HG03066 (cell line): Measurements from ENCODE around the gene AP1S1.
"Not testable (repeated sequence)": the region's sequence is repeated elsewhere in the genome, so short reads cannot be mapped to it uniquely, and the experiment has no call there.

Source experiments
- ATAC-seq: cut with Tn5 transposase; IDR thresholded peaks from one replicate; pipeline ENCODE4 v1.9.1; 2021; ENCODE audit warnings: low read depth; ENCODE audit not compliant: unreplicated experiment

AP1S1 gene

GRCh38 chr7:101153969-101154692 is at the start of gene AP1S1:
AP1S1 (plus strand) TSS chr7:101154476; CDS start chr7:101154515, 39 bp downstream.
- peak; percentile 77 for ATAC-seq

GRCh38 chr7:101104799-101105198 is 49.5 kb upstream of the AP1S1 start:
- ATAC-seq = no peak

- not testable (repeated sequence) for ATAC-seq
Measured at GRCh38 chr7:101105248-101105647, 49.0 kb upstream of the AP1S1 start.

- no peak for ATAC-seq
Measured at GRCh38 chr7:101106386-101106785, 47.9 kb upstream of the AP1S1 start.

DNA sequence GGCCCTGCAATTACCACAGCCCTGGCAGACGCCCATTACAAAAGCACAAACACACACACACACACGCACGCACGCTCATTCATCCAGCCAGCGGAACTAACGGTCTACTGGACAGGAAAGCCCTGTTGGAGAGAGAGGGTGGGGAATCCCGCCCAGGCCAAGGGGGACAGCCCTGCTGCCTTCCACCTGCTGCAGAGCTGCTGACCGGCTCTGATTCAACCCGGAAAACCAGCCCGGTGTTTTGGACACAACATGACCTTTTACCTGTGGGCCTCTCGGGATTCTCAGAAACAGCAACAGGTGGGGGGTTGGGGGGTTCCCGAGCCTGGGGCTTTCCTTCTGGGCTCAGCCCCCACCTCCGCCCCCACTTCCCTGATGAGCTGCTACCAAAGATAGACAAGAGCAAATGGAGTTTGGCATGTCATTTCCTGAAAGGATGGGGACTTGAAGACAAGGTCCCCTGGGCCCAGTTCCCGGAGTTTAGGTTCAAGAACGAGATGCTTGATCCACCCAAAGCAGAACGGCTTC is 45.9 kb upstream of the AP1S1 start:
- ATAC-seq = no peak

DNA sequence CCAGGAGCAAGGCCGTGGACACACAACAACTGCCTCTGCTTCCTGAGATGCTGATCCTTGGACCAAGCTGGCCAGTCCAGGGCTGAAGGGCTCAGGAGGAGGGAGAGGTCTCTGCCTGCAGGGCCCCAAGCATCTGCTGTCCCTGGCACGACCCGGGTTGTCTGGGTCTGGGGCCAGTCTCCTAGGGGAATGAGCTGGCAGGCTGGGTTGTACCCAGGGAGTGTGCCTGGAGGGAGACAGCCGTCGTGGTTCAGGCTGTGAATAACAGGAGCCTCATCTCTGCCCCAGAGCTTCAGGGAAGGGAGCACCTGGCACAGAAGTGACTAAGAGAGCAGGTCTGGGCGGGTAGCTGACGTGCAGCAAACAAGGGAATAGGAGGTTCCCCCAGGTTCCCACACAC is 45.3 kb upstream of the AP1S1 start:
- no peak for ATAC-seq

GRCh38 chr7:101109368-101109767 is 44.9 kb upstream of the AP1S1 start:
- no peak for ATAC-seq

GRCh38 chr7:101111261-101111660 is 43.0 kb upstream of the AP1S1 start:
- ATAC-seq = no peak

DNA sequence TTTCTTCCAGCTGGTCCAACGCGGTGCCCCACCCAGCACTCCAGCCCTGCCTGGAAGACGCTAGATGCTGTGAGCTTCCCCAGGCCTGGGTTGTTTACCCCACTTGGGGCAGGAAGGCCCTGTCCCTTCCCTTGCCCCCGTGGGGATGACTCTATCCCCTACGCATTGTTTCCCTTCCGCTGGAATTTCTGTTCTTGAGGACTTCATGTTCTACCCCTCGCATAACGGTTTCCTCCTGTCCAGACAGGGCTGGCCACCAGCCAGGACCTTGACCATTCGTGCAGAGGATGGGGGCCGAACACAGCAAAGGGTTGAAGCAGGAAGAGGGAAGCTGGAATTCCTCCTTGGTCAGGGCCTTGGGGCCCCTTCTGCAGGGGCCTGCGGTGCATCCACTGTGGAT is 42.0 kb upstream of the AP1S1 start:
- ATAC-seq = no peak

DNA sequence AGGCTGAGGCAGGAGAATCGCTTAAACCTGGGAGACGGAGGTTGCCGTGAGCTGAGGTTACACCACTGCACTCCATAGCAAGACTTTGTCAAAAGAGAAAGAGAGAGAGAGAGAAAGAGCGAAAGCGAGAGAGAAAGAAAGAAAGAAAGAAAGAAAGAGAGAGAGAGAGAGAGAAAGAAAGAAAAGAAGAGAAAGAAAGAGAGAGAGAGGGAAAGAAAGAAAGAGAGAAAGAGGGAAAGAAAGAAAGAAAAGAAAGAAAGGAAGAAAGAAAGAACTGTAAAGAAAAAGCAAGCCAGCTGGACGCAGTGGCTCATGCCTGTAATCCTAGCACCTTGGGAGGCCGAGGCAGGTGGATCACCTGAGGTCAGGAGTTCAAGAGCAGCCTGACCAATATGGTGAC is 41.1 kb upstream of the AP1S1 start:
- ATAC-seq = not testable (repeated sequence)

GRCh38 chr7:101113836-101114235 is 40.4 kb upstream of the AP1S1 start:
- ATAC-seq = no peak

DNA sequence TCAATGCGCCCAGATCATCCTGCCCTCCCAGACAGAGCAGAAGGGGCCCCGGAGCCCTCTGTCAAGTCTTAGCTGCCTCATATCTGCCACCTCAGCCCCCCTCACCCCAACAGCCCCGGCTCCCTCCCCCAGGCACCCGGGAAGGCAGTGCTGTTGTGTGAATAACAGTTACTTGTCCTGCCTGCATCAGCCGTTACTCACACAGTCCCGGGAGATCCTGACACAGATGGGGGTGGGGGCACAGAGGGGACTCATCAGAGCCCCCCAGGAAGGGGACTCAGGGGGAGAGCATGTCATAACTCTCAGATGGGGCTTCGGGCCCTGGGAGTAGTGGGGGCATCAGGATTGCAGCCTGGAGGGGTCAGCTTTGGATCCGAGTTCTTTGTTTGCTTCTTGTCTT is 39.8 kb upstream of the AP1S1 start:
- no peak for ATAC-seq

GRCh38 chr7:101115215-101115614 is 39.1 kb upstream of the AP1S1 start:
- no peak for ATAC-seq

GRCh38 chr7:101116898-101117297 is 37.4 kb upstream of the AP1S1 start:
- no peak for ATAC-seq

GRCh38 chr7:101118856-101119255 is 35.4 kb upstream of the AP1S1 start:
- ATAC-seq = no peak

- no peak for ATAC-seq
Measured at GRCh38 chr7:101119876-101120275, 34.4 kb upstream of the AP1S1 start.

DNA sequence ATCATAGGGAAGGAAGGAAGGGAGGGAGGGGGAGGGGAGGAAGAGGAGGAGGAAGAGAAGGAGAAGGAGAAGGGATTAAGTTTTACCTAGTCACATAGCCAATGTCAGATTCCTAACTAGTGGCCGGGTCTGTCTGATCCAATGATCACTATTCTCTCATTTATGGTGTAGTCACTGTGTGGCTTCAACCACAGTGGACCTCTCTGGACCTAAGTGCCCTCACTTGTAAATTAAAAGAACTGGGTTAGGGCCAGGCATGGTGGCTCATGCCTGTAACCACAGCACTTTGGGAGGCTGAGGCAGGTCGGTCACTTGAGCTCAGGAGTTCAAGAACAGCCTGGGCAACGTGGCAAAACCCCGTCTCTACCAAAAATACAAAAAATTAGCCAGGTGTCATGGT is 34.0 kb upstream of the AP1S1 start:
- ATAC-seq = no peak

- ATAC-seq = not testable (repeated sequence)
Measured at GRCh38 chr7:101121631-101121990, 32.7 kb upstream of the AP1S1 start.

DNA sequence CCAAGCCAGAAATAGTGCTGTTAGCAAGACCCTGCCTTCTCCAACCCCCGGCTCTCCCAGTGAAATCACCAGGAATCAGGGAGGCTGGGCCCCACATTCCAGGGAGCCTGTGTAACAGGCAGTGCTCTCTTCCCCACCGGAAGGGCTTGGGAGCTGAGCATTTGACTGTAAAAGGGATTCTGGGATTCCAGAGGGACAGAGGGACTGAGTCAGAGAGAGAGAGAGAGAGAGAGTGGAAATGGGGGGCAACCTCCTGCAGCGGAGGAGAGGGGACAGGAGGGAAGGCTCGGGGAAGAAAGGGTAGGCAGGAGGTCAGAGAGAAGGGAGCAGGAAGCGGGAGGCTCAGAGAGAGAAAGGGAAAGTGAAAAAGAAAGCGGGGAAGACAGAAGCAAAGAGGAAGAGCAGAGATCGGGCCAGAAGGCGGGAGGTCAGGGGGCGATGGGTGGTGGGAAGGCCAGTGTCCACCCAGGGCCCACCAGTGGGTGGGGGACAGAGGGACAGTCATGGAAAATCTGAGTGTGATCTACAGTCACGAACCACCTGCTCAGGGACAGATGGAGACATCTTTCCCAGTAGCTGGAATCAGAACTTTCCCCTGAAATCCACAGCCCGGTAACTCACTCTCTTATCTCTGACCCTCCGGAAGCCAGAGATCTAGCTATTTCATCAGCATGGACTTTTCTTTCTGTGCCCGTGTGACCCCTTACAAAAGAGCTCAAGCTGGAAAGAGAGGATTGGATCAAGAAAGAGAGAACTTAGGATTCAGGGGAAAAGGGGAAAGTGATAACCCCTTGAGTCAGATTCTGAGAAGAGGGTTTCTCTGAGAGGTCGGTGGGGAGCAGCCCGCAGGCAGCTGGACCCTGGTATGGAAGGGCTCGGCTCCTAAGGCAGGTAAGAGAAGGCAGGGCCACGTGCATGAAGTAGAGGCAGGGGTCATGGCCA is 32.0 kb upstream of the AP1S1 start:
- ATAC-seq = no peak

GRCh38 chr7:101122933-101123702 is 31.2 kb upstream of the AP1S1 start:
- no peak for ATAC-seq

GRCh38 chr7:101123703-101124068 is 30.6 kb upstream of the AP1S1 start:
- ATAC-seq = no peak
